Loucy (cell line): ENCODE results near the gene SLC35E4.
"Not testable (repeated sequence)": the region's sequence is repeated elsewhere in the genome, so short reads cannot be mapped to it uniquely, and the experiment has no call there.

Experiments used
- H2AFZ ChIP-seq: fragments of 200-600 bp; sonication (generic); 2 replicates; pipeline ENCODE4 v1.6.0; 2016; ENCODE audit warnings: antibody characterized with exemption, mild to moderate bottlenecking, low read length, moderate library complexity
- H3F3A ChIP-seq: fragments of 200-600 bp; 2 replicates; pipeline ENCODE4 v1.6.0; 2016; ENCODE audit warnings: antibody characterized with exemption, low read depth, mild to moderate bottlenecking
- H3K27me3 ChIP-seq: fragments of 200-600 bp; sonication (generic); 2 replicates; pipeline ENCODE4 v1.6.1; 2014; ENCODE audit warnings: low read length, mild to moderate bottlenecking; ENCODE audit not compliant: insufficient read depth, poor library complexity, severe bottlenecking
- H3K36me3 ChIP-seq: fragments of 200-600 bp; sonication (generic); 2 replicates; pipeline ENCODE4 v1.6.1; 2016; ENCODE audit warnings: low read length; ENCODE audit not compliant: insufficient read depth
- H3K4me1 ChIP-seq: fragments of 200-600 bp; sonication (generic); 2 replicates; pipeline ENCODE4 v1.5.1; 2014; ENCODE audit warnings: low read length, mild to moderate bottlenecking; ENCODE audit not compliant: insufficient read depth, poor library complexity, severe bottlenecking
- H3K4me2 ChIP-seq: fragments of 200-600 bp; sonication (generic); 2 replicates; pipeline ENCODE4 v1.6.0; 2014; ENCODE audit warnings: antibody characterized with exemption, low read length, low read depth, mild to moderate bottlenecking; ENCODE audit not compliant: poor library complexity, severe bottlenecking
- H3K4me3 ChIP-seq: fragments of 200-600 bp; sonication (generic); 2 replicates; pipeline ENCODE4 v1.5.1; 2014; ENCODE audit warnings: low read length, mild to moderate bottlenecking, mixed read lengths; ENCODE audit not compliant: poor library complexity, severe bottlenecking
- H3K79me2 ChIP-seq: fragments of 200-600 bp; sonication (generic); 2 replicates; pipeline ENCODE4 v1.6.1; 2014; ENCODE audit warnings: low read length; ENCODE audit not compliant: insufficient read depth
- H3K9ac ChIP-seq: fragments of 200-600 bp; sonication (generic); 2 replicates; pipeline ENCODE4 v1.6.0; 2014; ENCODE audit warnings: mild to moderate bottlenecking, low read depth, low read length, moderate library complexity; ENCODE audit not compliant: poor library complexity, severe bottlenecking
- H3K9me2 ChIP-seq: fragments of 200-600 bp; sonication (generic); replicated peaks from 2 replicates; pipeline ENCODE4 v1.6.1; 2016; ENCODE audit warnings: low read depth, low read length, mixed read lengths
- H3K9me3 ChIP-seq: fragments of 200-600 bp; sonication (generic); 2 replicates; pipeline ENCODE4 v1.6.1; 2014; ENCODE audit warnings: mild to moderate bottlenecking, antibody characterized with exemption, low read length, low read depth; ENCODE audit not compliant: insufficient read depth
- H4K20me1 ChIP-seq: fragments of 200-600 bp; sonication (generic); 2 replicates; pipeline ENCODE4 v1.6.0; 2014; ENCODE audit warnings: antibody characterized with exemption, low read length, mild to moderate bottlenecking; ENCODE audit not compliant: insufficient read depth, poor library complexity, severe bottlenecking
- CTCF ChIP-seq: fragments of 200-600 bp; sonication (generic); conservative IDR thresholded peaks from 2 replicates; pipeline ENCODE4 v1.5.1; 2014; ENCODE audit warnings: mild to moderate bottlenecking, antibody characterized with exemption, low read length
- EZH2phosphoT487 ChIP-seq: fragments of 200-600 bp; IDR thresholded peaks from 2 replicates; pipeline ENCODE4 v1.6.1; 2018; ENCODE audit warnings: antibody characterized with exemption, mild to moderate bottlenecking, moderate library complexity, borderline replicate concordance

The SLC35E4 gene

GRCh38 chr22:30675436-30675835 is 39.9 kb downstream of the SLC35E4 start:
- TF ChIP-seq CTCF (no peak), EZH2phosphoT487 (no peak)
- H3K27me3 ChIP-seq = no peaks in the 10 kb centered on the region

GRCh38 chr22:30676565-30676964 is 41.0 kb downstream of the SLC35E4 start:
- H3F3A ChIP-seq, H3K9me2 ChIP-seq, H3K4me3 ChIP-seq, H3K4me1 ChIP-seq, H2AFZ ChIP-seq, H3K4me2 ChIP-seq, H4K20me1 ChIP-seq, H3K27me3 ChIP-seq, H3K9me3 ChIP-seq, H3K36me3 ChIP-seq, H3K9ac ChIP-seq, H3K79me2 ChIP-seq: not testable (repeated sequence)

More at GRCh38 chr22:30675436-30675835, 39.9 kb downstream of the SLC35E4 start:
- Histone ChIP-seq H4K20me1 (no peaks in the 10 kb centered on the region), H2AFZ (no peak overlapping the region), H3K9ac (no peak overlapping the region), H3F3A (no peaks in the 10 kb centered on the region), H3K9me3 (no peaks in the 10 kb centered on the region), H3K4me2 (no peak overlapping the region), H3K36me3 (no peaks in the 10 kb centered on the region), H3K79me2 (no peaks in the 10 kb centered on the region), H3K4me3 (no peak overlapping the region), H3K9me2 (no peaks in the 10 kb centered on the region), H3K4me1 (no peaks in the 10 kb centered on the region)

- H3K4me2 ChIP-seq, H3K4me1 ChIP-seq, H3K36me3 ChIP-seq, H2AFZ ChIP-seq, H3K9me2 ChIP-seq, H3K79me2 ChIP-seq, H3K4me3 ChIP-seq, H3F3A ChIP-seq, H3K9ac ChIP-seq, H4K20me1 ChIP-seq, H3K9me3 ChIP-seq, H3K27me3 ChIP-seq: not testable (repeated sequence)
Observed at GRCh38 chr22:30679895-30680690, 44.5 kb downstream of the SLC35E4 start.

GRCh38 chr22:30680991-30681770 is 45.6 kb downstream of the SLC35E4 start:
- TF ChIP-seq EZH2phosphoT487 (no peak), CTCF (no peak)
- H3K9ac ChIP-seq = no peak overlapping the region
- no peaks in the 10 kb centered on the region for H3K27me3 ChIP-seq
- no peaks in the 10 kb centered on the region for H3K9me2 ChIP-seq
- no peak overlapping the region for H3K4me3 ChIP-seq
- no peaks in the 10 kb centered on the region for H4K20me1 ChIP-seq
- H2AFZ ChIP-seq = no peak overlapping the region
- no peaks in the 10 kb centered on the region for H3K79me2 ChIP-seq
- no peak overlapping the region for H3K4me2 ChIP-seq
- no peaks in the 10 kb centered on the region for H3K36me3 ChIP-seq
- no peaks in the 10 kb centered on the region for H3K9me3 ChIP-seq
- no peaks in the 10 kb centered on the region for H3K4me1 ChIP-seq
- no peaks in the 10 kb centered on the region for H3F3A ChIP-seq
